Limb (tissue), 2 donors: Measurements from ENCODE around the gene THOC2.
"Not testable (repeated sequence)": the region's sequence is repeated elsewhere in the genome, so short reads cannot be mapped to it uniquely, and the experiment has no call there.

Source experiments
- DNase-seq, 2 donors: peaks; one replicate each; pipeline ENCODE4 v3.0.0-alpha.2; 2016; ENCODE audit errors: extremely low spot score in 2 of 2

The THOC2 gene

GRCh38 chrX:123665197-123665596 lies 67.7 kb downstream of the THOC2 start:
- DNase-seq: no peak

- DNase-seq: not testable (repeated sequence)
Observed at GRCh38 chrX:123664467-123665167, 68.2 kb downstream of the THOC2 start.

DNA sequence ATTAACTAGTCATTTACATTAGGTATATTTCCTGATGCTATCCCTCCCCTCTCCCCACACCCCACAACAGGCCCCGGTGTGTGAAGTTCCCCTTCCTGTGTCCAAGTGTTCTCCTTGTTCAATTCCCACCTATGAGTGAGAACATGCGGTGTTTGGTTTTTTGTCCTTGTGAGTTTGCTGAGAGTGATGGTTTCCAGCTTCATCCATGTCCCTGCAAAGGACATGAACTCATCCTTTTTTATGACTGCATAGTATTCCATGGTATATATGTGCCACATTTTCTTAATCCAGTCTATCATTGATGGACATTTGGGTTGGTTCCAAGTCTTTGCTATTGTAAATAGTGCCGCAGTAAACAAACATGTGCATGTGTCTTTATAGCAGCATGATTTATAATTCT lies 69.1 kb downstream of the THOC2 start:
- DNase-seq: not testable (repeated sequence)

- not testable (repeated sequence) for DNase-seq
Observed at GRCh38 chrX:123656507-123656906, 76.3 kb downstream of the THOC2 start.

GRCh38 chrX:123648811-123649181 lies 84.1 kb downstream of the THOC2 start:
- not testable (repeated sequence) for DNase-seq

DNA sequence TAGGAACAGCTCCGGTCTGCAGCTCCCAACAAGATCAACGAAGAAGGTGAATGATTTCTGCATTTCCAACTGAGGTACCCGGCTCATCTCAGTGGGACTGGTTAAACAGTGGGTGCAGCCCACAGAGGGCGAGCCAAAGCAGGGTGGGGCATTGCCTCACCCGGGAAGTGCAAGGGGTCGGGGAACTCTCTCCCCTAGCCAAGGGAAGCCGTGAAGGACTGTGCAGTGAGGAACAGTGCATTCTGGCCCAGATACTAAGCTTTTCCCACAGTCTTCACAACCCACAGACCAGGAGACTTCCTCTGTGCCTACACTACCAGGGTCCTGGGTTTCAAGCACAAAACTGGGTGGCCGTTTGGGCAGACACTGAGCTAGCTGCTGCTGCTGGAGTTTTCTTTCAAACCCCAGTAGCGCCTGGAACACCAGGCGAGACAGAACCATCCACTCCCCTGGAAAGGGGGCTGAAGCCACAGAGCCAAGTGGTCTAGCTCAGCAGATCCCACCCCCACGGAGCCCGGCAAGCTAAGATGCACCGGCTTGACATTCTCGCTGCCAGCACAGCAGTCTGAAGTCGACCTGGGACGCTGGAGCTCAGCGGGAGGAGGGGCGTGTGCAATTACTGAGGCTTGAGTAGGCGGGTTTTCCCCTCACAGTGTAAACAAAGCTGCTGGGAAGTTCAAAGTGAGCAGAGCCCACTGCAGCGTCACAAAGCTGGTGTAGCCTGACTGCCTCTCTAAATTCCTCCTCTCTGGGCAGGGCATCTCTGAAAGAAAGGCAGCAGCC lies 84.6 kb downstream of the THOC2 start:
- DNase-seq: peak; percentile 1 to 41

- DNase-seq: no peak
Observed at GRCh38 chrX:123647244-123647643, 85.6 kb downstream of the THOC2 start.

DNA sequence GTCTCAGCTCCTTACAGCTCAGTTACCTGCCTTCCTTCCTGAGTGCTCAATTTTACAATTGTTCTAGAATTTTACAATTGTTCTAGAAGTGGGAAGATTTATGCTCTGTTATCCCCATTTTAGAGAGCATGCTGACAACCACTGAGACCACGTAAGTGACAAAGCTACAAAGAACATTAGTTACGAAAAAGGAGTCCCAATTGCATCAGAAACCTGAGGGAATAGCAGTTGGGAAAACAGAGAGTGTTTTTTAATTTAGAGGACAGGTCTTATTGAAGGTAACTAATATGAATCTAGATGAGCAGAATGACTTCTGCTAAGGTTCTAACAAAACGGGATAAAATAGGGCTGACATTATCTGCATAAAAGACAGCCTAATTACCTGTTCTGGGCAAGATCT lies 103.3 kb downstream of the THOC2 start:
- no peak for DNase-seq

DNA sequence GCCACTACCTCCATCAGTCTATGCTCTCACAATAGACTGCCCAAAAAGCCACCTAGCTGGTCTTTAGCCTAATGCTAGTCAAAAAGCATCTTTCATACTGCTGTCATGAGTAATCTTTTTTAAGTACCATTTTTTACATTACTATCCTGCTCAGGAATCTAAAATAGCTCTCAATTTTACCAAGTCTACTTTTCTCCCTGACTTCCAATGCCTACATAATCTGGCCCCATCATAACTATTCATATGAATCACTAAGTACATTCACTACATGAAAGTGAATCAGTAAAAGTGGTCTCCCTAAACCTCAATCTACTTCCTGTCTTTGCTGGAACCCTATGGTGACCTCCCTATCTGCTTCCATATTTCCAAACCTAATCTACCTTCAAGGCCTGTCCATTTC lies 105.9 kb downstream of the THOC2 start:
- no peak for DNase-seq

GRCh38 chrX:123625952-123626351 lies 106.9 kb downstream of the THOC2 start:
- no peak for DNase-seq

GRCh38 chrX:123625477-123625876 lies 107.4 kb downstream of the THOC2 start:
- no peak for DNase-seq

GRCh38 chrX:123617007-123617406 lies 115.8 kb downstream of the THOC2 start:
- DNase-seq: no peak

GRCh38 chrX:123610915-123611314 lies 121.9 kb downstream of the THOC2 start:
- DNase-seq: no peak

GRCh38 chrX:123607806-123608205 lies 125.0 kb downstream of the THOC2 start:
- DNase-seq: no peak

DNA sequence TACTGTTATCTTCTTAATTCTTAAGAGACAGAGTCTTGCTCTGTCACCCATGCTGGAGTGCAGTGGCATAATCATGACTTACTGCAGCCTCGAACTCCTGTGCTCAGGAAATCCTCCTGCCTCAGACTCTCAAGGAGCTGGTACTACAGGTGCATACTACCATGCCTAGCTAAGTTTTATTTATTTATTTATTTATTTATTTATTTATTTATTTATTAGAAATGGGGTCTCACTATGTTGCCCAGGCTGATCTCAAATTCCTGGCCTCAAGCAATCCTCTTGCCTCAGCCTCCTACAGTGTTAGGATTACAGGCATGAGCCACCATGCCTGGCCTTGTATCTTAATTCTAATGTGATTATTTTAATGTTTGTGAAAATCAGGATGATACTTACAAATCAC lies 125.6 kb downstream of the THOC2 start:
- no peak for DNase-seq

DNA sequence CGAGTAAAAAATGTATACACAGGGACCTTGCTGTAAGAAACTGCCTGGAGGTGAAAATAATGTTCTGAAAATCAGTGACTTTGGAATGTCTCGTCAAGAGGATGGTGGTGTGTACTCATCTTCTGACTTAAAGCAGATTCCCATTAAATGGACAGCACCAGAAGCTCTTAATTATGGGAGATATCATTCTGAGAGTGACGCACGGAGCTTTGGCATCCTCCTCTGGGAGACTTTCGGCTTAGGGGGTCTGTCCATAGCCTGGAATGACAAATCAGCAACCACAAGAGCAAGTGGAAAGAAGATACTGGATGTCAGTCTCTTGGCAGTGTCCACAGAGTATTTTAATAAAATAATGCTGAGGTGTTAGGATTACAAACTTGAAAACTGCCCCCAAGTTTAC lies 129.4 kb downstream of the THOC2 start:
- DNase-seq: no peak

DNA sequence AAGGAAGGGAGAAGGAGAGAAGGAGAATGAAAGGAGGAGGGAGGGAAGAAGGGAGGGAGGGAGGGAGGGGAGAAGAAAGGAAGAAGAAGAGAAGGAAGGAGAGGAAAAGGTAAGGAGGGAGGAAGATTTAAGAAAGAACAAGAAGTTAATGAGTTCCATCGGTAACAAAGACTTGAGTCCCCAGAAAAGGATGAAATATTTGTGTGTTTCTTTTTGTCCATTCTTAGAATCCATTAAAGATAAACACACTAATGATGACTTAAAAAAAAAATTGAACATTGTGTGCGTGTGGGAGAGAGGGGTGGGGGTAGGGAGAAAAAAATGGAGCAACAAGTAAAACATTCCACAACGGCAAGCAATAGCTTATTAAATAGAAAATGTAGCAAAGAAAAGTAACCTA lies 131.4 kb downstream of the THOC2 start:
- DNase-seq: no peak

DNA sequence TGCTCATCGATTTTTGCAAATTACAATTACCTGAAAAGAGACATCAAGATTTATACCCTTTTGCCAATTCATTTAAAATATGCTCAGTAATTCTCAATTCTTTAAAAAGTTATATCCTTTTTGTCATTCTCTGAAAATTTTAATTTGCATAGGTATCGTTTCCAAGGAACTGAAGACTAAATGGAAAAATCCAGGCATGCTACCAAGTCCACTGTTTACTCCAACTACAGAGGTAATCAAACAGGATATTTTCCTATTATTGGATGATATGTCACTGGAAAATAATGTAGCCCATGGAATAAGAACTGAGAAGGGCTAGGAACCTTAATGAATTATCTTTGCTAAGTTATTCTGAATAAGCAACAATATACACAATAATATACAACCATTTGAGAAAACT lies 132.7 kb downstream of the THOC2 start:
- DNase-seq: no peak

- no peak for DNase-seq
Observed at GRCh38 chrX:123590842-123591486, 141.9 kb downstream of the THOC2 start.

GRCh38 chrX:123588723-123589122 lies 144.1 kb downstream of the THOC2 start:
- DNase-seq: no peak

DNA sequence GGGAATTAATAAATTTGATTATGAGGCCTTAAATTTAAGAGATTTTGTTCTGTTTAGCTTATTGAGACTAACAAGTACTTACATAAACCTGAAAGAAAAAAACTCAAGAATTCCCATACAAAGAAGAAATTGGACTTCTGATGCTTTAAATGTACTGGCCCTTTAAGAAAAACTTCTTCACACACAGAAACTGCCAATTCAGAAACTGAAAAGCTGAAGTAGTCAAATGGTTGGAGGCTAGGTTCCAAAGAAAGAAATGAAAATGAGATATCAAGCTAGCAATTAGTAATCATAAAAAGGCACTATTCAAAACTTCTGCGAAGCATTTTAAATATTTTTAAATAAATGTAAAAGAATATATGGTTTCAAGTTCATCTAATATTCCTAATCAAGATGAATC lies 151.3 kb downstream of the THOC2 start:
- DNase-seq: no peak

GRCh38 chrX:123580792-123581191 lies 152.1 kb downstream of the THOC2 start:
- DNase-seq: no peak

- DNase-seq: not testable (repeated sequence)
Observed at GRCh38 chrX:123574027-123574426, 158.8 kb downstream of the THOC2 start.
